GM19099 (cell line): ENCODE results near the gene ACHE.

Experiments
- POLR2A ChIP-seq: IDR thresholded peaks from 3 replicates; pipeline ENCODE4 v1.6.1; 2011; ENCODE audit warnings: low read depth; ENCODE audit not compliant: insufficient read length; ENCODE audit errors: extremely low read depth

ACHE gene

DNA sequence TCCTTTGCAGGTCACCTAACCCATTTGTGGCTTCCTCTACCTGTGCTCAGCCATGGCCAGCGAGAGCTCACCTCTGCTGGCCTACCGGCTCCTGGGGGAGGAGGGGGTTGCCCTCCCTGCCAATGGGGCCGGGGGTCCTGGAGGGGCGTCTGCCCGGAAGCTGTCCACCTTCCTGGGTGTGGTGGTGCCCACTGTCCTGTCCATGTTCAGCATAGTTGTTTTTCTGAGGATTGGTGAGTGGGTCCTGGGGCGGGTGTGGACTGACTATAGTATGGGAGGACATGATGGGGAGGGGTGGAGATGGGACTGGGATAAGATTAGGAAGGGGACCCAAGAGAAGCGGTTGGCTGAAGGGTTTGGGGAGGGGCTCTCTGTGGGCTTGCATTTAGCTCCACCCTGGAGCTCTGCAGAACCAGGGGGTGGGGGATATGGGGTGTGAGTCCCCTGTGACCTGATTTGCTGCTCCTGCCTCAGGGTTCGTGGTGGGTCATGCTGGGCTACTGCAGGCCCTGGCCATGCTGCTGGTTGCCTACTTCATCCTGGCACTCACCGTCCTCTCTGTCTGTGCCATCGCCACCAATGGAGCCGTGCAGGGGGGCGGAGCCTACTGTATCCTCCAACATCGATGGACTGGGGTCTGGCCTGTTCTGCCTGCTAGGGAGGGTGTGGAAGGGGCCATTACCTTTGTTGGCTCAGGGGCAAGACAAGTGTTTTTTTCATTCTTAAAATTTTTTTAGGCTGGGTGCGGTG lies 41.4 kb downstream of the ACHE start:
- no peak for TF ChIP-seq POLR2A

DNA sequence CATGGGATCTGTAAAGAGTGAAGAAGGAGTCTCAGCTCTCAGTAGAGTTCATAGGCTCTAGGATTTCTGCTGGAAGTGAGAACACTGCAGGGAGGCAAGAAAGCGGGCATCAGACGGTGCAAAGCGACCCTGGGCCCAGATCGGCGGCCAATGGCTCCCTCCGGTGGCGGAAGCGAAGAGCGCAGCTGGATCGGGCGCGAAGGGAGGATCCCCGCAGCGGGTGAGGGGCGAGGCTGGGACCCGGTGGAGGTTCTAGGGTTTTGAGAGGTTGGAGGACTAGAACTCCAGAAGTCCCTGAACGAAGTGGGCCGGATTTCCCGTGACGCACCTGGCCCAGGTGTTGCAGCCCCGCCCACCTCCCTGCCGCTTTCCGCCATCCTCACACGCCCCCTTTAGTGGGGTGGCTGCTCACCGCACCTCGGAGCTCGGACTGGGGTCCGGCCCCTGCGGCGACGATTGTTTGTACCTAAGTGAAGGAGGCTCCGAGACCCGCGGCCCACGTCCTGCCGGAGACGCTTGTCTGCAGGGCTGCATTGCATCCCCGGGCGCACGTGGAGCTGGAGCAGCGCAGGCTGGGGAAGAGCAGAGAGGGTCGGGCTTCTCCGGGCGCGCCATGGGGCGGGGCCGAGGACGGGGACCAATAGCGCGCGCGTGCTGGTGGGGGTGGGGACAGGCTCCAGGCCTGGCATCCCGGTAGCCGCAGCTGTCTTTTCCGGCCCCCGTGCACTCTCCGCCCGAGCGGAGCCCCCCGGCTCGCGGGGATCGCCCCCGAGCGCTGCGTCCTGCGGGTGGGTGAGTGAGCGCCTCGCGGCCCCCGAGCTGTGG lies 43.4 kb downstream of the ACHE start, which contains the start of gene SLC12A9:
TSS of gene SLC12A9 (plus strand) at position 666 of the 825 bp plus-strand sequence. CDS start 1,485 bp downstream, outside the sequence.
- peak; percentile 68 for TF ChIP-seq POLR2A

DNA sequence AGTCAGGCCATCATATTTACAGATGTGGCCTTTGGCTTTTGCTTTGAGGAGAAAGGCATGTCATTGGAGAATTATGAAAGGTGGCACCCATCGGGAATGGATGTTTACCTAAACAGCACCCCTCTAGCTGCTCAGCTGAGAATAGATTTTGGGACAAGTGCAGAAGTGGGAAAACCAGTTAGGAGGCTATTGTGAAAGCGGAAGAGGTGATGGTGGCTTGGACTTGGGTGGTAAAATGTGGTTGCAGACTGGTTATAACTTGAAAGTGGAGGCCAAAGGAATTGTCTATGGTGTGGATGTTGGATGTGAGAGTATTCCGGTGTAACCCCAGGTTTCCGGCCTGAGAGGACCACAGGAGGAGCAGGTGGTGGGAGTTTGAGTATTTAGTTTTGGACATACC lies 48.3 kb downstream of the ACHE start:
- no peak for TF ChIP-seq POLR2A

DNA sequence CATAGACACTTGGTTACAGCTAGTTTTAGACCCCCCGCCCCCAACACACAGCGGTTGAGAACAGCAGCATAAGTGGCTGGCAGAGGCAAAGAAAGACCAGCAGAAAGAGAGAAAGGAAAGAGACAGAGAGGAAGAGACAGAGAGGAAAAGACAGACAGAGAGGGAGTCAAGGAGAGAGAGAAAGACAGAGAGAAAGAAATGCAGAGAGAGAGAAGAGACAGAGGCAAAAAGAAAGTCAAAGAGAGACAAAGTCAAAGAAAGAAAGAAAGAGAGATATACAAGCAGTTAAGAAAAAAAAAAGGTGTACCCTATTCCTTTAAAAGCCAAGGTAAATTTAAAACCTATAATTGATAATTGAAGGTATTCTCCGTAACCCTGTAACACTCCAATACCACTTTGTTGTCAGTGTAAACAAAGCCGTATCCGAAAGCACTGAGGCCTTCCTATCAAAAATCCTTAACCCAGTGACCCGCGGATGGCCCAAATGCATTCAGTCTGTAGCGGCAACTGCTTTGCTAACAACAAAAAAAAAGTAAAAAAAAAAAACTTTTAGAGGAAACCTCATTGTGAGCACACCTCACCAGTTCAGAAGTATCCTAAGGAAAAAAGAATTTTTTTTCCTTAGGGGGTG lies 55.1 kb downstream of the ACHE start:
- TF ChIP-seq POLR2A = no peak
